ENCODE results near the gene RHNO1. TPM values are rescaled to one million over a fixed set of nuclear protein-coding genes. Genes with fewer than 3 reads are reported as not detected.
"Not testable (repeated sequence)": the region's sequence is repeated elsewhere in the genome, so short reads cannot be mapped to it uniquely, and the experiment has no call there.

The RHNO1 gene
- total and polyA plus RNA-seq, 2 donors from 2014 or later: 15.9 to 17.2 TPM

DNA sequence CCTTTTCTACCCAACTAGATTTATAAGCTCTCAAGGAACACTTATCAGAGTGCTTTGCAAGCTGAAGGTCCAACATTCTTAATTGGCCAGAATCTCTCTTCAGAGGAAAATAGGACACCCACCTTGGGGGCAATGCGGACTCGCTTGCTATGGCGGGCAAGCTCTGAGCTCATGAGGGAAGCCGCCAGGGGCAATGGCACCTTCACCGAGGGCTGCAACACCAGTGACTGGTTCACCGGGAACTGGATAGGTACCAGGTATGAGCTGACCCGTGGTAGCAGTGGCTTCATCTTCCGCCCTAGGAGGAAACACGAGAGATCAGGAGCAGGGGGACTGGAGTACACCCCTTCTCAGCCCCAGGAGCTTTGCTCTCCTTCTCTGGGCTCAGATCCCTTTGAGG, 12.8 kb upstream of the RHNO1 start:
- peak in 1 of 5 donors; percentile 66 for DNase-seq
- H3K4me1 ChIP-seq (ENCODE audit: control insufficient read depth in 2 of 3, insufficient read depth in 2 of 3, low read depth in 1 of 3, low read length in 3 of 3): no peaks in the 10 kb centered on the region
- FAIRE-seq: no peak
- TF ChIP-seq, protein P1, sequence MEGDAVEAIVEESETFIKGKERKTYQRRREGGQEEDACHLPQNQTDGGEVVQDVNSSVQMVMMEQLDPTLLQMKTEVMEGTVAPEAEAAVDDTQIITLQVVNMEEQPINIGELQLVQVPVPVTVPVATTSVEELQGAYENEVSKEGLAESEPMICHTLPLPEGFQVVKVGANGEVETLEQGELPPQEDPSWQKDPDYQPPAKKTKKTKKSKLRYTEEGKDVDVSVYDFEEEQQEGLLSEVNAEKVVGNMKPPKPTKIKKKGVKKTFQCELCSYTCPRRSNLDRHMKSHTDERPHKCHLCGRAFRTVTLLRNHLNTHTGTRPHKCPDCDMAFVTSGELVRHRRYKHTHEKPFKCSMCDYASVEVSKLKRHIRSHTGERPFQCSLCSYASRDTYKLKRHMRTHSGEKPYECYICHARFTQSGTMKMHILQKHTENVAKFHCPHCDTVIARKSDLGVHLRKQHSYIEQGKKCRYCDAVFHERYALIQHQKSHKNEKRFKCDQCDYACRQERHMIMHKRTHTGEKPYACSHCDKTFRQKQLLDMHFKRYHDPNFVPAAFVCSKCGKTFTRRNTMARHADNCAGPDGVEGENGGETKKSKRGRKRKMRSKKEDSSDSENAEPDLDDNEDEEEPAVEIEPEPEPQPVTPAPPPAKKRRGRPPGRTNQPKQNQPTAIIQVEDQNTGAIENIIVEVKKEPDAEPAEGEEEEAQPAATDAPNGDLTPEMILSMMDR (IDR thresholded peaks at IDR 0.05; ENCODE audit: borderline replicate concordance, extremely low read depth, insufficient read depth): no peak
- H3K27ac ChIP-seq (ENCODE audit: low read depth in 2 of 2, low read length in 2 of 2): no peak overlapping the region
- H3K9ac ChIP-seq (ENCODE audit: low read length in 3 of 3): no peak overlapping the region
- intact Hi-C loops (cut with DNase I): no loop called here
- H3K9me3 ChIP-seq (ENCODE audit: control insufficient read depth in 2 of 3, insufficient read depth in 1 of 3, low read length in 3 of 3): no peaks in the 10 kb centered on the region
- no peak overlapping the region for H3K4me3 ChIP-seq (ENCODE audit: low read length in 3 of 3)
- no peaks in the 10 kb centered on the region for H3K36me3 ChIP-seq (ENCODE audit: control insufficient read depth in 2 of 3, insufficient read depth in 3 of 3, low read length in 3 of 3)
- no peaks in the 10 kb centered on the region for H3K27me3 ChIP-seq (ENCODE audit: control insufficient read depth, insufficient read depth, low read length)

DNA sequence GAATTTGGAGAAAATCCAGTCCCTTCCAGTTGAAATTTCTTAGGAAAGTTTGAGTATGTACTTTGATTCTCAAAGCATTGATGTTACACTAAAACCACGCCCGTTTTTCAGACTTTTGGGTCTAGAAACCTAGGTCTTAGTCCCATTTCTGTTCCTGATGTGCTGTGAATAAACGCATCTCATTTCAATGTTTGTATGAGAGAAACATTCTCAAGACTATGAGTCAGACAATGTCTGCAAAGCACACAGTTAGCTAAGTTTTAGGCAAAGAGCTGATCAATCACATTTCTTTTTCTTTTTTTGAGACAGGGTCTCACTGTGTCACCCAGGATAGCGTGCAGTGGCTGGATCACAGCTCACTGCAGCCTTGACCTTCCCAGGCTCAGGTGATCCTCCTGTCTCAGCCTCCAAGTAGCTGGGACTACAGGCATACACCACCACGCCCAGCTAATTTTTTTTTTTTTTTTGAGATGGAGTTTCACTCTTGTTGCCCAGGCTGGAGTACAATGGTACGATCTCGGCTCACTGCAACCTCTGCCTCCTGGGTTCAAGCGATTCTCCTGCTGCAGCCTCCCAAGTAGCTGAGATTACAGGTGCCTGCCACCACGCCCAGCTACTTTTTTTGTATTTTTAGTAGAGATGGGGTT, 7.9 kb upstream of the RHNO1 start:
- H3K9me3 ChIP-seq (ENCODE audit: control insufficient read depth in 2 of 3, insufficient read depth in 1 of 3, low read length in 3 of 3); intact Hi-C loops (cut with DNase I); H3K27ac ChIP-seq (ENCODE audit: low read depth in 2 of 2, low read length in 2 of 2); H3K9ac ChIP-seq (ENCODE audit: low read length in 3 of 3); H3K36me3 ChIP-seq (ENCODE audit: control insufficient read depth in 2 of 3, insufficient read depth in 3 of 3, low read length in 3 of 3); H3K4me3 ChIP-seq (ENCODE audit: low read length in 3 of 3); DNase-seq; H3K4me1 ChIP-seq (ENCODE audit: control insufficient read depth in 2 of 3, insufficient read depth in 2 of 3, low read depth in 1 of 3, low read length in 3 of 3); H3K27me3 ChIP-seq (ENCODE audit: control insufficient read depth, insufficient read depth, low read length); FAIRE-seq: not testable (repeated sequence)

DNA sequence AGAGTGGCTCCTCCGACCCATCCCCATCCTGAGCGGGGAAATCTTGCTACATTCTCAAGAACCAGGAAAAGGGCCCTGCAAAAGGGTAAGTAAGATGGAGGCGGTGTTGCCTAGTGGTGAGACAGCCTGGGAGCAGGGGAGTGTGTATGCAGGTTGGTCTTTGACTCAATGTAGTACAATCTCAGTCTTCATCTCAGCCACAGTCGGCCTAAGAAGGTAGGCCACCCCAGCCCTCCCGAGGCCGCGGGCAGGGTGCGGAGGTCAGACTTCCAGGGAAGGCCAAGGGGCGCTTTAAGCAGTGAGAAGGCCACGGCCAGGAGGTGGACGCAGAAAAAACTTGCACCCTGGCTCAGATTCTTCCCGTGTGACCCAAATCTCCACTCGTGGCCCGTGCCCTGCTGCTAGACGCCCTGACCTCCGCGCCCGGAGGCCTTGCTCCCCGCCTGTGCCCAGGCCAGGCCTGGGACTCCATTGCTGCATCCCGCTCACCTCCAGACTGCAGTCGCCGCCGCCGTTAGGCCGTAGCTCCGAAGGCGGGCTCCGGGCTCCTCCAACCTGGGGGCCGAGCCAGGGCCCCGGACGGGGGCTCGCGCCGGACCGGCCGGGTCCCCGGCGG, 484 bp upstream of the RHNO1 start:
- TF ChIP-seq, protein P1 (IDR thresholded peaks at IDR 0.05; ENCODE audit: borderline replicate concordance, extremely low read depth, insufficient read depth): no peak

DNA sequence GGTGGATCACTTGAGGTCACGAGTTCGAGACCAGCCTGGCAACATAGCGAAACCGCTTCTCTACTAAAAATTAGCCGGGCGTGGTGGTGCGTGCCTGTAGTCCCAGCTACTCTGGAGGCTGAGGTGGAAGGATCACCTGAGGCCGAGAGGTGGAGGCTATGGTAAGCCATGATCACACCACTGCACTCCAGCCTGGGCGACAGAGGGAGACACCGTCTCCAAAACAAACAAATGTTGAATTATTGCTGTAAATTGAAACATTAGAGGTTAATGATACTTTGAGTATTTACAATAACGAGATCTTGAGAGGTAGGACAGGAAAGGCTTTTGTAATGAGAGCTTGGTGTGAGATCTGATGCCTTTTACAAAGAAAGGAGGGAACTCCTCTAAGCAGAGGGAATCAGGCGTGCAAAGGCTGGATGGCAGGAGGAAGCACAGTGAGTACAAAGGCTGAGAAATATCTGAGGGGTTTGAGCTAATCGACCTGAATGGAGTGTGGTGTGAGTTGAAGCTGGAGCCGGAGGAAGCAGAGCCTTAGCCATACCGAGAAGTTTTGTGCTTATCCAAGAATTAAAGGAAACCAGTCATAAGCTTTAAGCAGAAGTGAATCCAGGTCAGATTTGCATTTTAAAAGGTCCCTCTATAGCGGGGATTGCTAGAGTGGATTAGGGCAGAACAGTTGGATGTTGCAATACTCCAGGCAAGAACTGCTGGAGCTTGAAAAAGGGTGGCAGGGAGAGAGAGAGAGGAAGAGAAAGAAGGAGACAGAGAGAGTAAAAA, 1.1 kb downstream of the RHNO1 start:
- no peaks in the 10 kb centered on the region for H3K9me3 ChIP-seq (ENCODE audit: control insufficient read depth in 2 of 3, insufficient read depth in 1 of 3, low read length in 3 of 3)
- H3K9ac ChIP-seq (ENCODE audit: low read length in 3 of 3): peak overlapping the region; percentile 85 to 98 (median 93)
- TF ChIP-seq, protein P1 (IDR thresholded peaks at IDR 0.05; ENCODE audit: borderline replicate concordance, extremely low read depth, insufficient read depth): no peak
- no peaks in the 10 kb centered on the region for H3K36me3 ChIP-seq (ENCODE audit: control insufficient read depth in 2 of 3, insufficient read depth in 3 of 3, low read length in 3 of 3)
- no peaks in the 10 kb centered on the region for H3K27me3 ChIP-seq (ENCODE audit: control insufficient read depth, insufficient read depth, low read length)
- H3K4me3 ChIP-seq (ENCODE audit: low read length in 3 of 3): peak overlapping the region; percentile 87 to 96 (median 94)
- FAIRE-seq (no peak), DNase-seq (peak in 4 of 5 donors; percentile 47 to 71 (median 58))
- intact Hi-C loops (cut with DNase I): no loop called here
- H3K27ac ChIP-seq (ENCODE audit: low read depth in 2 of 2, low read length in 2 of 2): peak overlapping the region; percentile 89 to 92
- H3K4me1 ChIP-seq (ENCODE audit: control insufficient read depth in 2 of 3, insufficient read depth in 2 of 3, low read depth in 1 of 3, low read length in 3 of 3): peaks cover 0 to 16% (median 3%) of the 10 kb centered on the region in 3 donors

More for the DNA sequence above, 484 bp upstream of the RHNO1 start:
- H3K27ac ChIP-seq (ENCODE audit: low read depth in 2 of 2, low read length in 2 of 2): no peak overlapping the region
- peak overlapping the region; percentile 14 to 87 (median 58) for H3K4me3 ChIP-seq (ENCODE audit: low read length in 3 of 3)
- no peak overlapping the region for H3K9ac ChIP-seq (ENCODE audit: low read length in 3 of 3)
- intact Hi-C loops (cut with DNase I): no loop called here
- no peaks in the 10 kb centered on the region for H3K36me3 ChIP-seq (ENCODE audit: control insufficient read depth in 2 of 3, insufficient read depth in 3 of 3, low read length in 3 of 3)
- no peaks in the 10 kb centered on the region for H3K27me3 ChIP-seq (ENCODE audit: control insufficient read depth, insufficient read depth, low read length)
- FAIRE-seq (no peak), DNase-seq (peak in 1 of 5 donors; percentile 26)
- H3K9me3 ChIP-seq (ENCODE audit: control insufficient read depth in 2 of 3, insufficient read depth in 1 of 3, low read length in 3 of 3): no peaks in the 10 kb centered on the region
- H3K4me1 ChIP-seq (ENCODE audit: control insufficient read depth in 2 of 3, insufficient read depth in 2 of 3, low read depth in 1 of 3, low read length in 3 of 3): peaks cover 0 to 16% (median 3%) of the 10 kb centered on the region in 3 donors
